NCI-H2107 (cell line): Measurements from ENCODE around the gene SLC8B1.

Source experiments
- DNase-seq: peaks from one replicate; lab custom pipeline; 2025; lab: John Stamatoyannopoulos, UW

SLC8B1 gene

GRCh38 chr12:113334786-113335539 lies at the start of gene SLC8B1:
SLC8B1 (minus strand) TSS chr12:113335109; CDS start chr12:113332878, 2,231 bp downstream.
- peak; percentile 36 for DNase-seq

- DNase-seq = no peak
Observed at GRCh38 chr12:113382206-113382605, 47.3 kb upstream of the SLC8B1 start.

GRCh38 chr12:113381220-113381619 lies 46.3 kb upstream of the SLC8B1 start:
- DNase-seq = no peak

- no peak for DNase-seq
Observed at GRCh38 chr12:113378291-113378690, 43.4 kb upstream of the SLC8B1 start.

GRCh38 chr12:113374823-113375428 lies 40.0 kb upstream of the SLC8B1 start:
- DNase-seq = no peak

- DNase-seq = no peak
Observed at GRCh38 chr12:113373969-113374368, 39.1 kb upstream of the SLC8B1 start.

- no peak for DNase-seq
Observed at GRCh38 chr12:113373440-113373839, 38.5 kb upstream of the SLC8B1 start.

GRCh38 chr12:113372371-113372770 lies 37.5 kb upstream of the SLC8B1 start:
- no peak for DNase-seq

- no peak for DNase-seq
Observed at GRCh38 chr12:113371808-113372207, 36.9 kb upstream of the SLC8B1 start.

- DNase-seq = no peak
Observed at GRCh38 chr12:113370923-113371682, 36.2 kb upstream of the SLC8B1 start.

- no peak for DNase-seq
Observed at GRCh38 chr12:113369391-113369985, 34.6 kb upstream of the SLC8B1 start.

GRCh38 chr12:113368331-113368730 lies 33.4 kb upstream of the SLC8B1 start:
- no peak for DNase-seq

GRCh38 chr12:113366827-113367226 lies 31.9 kb upstream of the SLC8B1 start:
- DNase-seq = no peak

GRCh38 chr12:113365639-113366395 lies 30.9 kb upstream of the SLC8B1 start:
- no peak for DNase-seq

GRCh38 chr12:113364698-113365097 lies 29.8 kb upstream of the SLC8B1 start:
- DNase-seq = no peak

- no peak for DNase-seq
Observed at GRCh38 chr12:113361574-113362370, 26.9 kb upstream of the SLC8B1 start.

- DNase-seq = no peak
Observed at GRCh38 chr12:113359939-113360748, 25.2 kb upstream of the SLC8B1 start.

GRCh38 chr12:113359133-113359938 lies 24.4 kb upstream of the SLC8B1 start:
- no peak for DNase-seq
